SIG-M5 (cell line): Measurements from ENCODE around the gene DYTN.

Experiments
- DNase-seq: peaks from one replicate; lab custom pipeline; 2025; lab: John Stamatoyannopoulos, UW

The DYTN gene

DNA sequence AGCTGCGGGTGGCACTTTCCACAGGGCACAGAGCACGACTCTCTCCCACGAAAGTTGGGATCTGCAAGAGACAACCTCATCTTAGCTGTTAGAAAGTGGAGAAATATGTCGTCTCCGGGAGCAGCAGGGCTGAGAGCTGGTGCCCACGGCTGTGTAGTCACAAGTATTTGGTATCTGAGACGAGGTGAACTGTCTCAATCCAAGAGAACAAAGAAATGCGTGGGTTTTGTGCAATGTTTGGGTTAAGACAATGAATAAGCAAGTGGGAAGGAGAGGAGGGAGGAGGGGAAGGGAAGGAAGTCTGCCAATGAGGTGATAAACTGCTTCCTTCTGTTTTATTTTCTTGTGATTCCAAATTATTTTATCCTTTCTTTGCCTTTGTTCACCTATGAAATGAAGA is 18.0 kb downstream of the DYTN start:
- DNase-seq = no peak

DNA sequence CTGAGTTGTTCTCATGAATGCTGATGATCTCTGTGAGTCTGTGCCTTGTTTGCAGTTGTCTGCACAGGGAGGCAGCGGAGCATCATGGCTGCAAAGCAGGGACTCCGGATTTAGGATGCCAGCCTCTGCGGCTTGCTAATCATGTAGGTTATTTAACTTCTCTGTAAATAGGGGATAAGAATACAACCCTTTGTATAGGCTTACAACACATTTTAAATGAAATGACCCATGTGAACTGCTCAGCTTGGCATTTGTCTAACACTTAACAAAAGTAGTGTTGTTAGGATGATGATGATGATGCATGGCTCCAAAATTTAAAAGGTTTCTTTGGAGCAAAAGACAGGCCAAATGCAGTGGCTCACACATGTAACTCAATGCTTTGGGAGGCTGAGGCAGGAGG is 19.4 kb downstream of the DYTN start:
- no peak for DNase-seq

DNA sequence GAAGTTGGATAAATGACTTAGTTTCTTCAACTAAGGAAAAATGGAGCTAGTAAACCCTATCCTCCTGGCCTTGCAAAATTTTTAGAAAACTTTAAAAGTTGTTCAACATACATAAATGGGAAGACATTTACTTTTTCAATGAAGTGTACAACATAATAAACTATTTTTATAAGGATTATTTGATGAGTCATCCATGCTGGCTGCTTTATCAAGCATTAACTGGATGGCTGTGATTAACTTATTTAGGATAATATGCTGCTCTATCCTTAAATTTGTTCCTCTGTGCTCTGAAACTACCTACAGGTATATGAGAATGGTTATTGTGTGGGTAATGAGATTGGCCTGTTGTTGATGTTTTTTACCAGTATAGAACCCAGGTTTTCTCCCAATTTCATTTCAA is 21.3 kb downstream of the DYTN start:
- DNase-seq = no peak

DNA sequence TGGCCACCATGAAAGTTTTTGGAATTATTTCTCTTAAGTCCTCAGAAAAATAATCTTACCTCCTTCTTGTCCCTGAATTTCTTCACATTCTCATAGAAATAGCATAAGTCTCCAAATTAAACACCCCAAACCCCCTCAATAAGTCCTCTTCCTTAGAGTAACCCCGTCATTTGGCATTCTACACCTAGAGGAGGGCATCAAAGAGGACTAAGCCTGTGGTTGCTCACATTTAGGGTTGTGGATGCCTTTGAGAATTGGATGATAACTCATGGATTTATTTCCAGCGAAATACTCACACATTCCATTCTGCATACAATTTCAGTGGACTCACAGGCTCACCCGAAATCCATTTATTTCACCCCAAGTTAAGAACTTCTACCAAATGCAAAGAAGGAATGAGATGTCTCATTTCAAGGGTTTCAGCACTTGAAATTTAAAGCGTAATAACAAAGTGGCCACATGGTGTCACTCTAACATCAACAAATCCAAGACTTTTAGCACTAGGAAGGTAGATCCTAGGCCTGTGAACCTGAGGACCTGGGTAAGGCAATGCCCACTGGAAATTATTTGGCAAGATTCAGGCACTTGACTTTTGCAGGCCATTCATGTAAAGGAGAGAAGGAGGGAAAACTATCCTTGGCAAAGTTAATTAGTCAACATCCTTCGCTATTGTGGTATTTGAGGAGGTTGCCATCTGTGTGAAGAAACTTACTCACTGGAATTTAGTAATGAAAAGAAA is 24.6 kb downstream of the DYTN start:
- no peak for DNase-seq

DNA sequence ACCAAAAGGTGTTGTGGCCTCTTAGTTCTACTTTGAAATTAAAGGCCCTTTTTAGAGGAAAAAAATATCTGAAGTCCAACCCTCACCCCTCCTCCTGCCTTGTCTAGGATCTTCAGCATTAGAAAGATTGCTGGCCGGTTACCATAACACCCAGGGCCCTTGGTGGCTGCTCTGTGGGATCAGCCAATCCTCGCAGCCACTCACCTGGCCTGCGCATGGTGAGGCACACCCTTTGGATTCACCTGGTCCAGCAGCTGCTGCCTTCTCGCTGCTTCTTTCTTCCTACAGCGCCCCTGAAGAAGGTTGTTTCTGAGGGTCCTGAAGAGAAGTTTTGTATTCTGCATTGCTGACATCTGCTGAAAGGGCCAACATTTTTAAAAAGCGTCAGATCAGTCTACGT is 25.2 kb downstream of the DYTN start:
- no peak for DNase-seq

DNA sequence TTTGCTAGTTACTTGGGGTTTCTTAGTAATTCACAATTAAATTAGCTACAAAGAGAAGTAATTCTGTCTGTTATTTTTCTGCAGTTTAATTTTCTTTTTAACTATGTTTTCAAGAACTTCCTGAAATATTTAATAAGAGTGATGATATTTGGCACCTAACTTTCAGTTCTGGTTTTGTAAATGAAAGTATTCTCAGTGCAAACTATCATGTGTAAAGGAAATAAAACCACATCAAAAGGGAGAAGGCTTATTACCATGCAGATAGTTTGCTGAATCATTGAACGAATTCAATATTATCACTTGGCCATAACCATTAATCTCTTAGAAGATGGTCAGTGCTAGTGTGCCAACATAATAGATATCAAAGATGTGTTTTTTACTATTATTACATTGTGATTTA is 29.2 kb downstream of the DYTN start:
- DNase-seq = no peak

DNA sequence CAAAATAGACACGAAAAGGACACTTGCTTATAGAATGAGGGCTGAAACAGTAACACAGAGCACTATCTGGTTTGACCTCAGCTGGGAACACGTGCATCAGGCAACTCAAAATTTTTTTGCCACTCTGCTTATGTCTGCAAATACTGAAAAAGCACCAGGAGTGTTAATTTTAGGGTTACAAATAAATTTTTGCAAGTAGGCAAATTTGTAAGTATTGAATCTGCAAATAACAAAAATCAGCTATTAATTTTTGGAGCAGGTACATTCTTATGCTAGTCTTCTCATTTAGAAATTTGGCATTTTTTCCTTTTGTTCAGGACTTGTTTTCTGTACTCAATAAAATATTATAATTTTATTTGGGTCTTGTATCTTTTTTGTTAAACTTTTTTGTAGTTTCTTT is 29.7 kb downstream of the DYTN start:
- no peak for DNase-seq

DNA sequence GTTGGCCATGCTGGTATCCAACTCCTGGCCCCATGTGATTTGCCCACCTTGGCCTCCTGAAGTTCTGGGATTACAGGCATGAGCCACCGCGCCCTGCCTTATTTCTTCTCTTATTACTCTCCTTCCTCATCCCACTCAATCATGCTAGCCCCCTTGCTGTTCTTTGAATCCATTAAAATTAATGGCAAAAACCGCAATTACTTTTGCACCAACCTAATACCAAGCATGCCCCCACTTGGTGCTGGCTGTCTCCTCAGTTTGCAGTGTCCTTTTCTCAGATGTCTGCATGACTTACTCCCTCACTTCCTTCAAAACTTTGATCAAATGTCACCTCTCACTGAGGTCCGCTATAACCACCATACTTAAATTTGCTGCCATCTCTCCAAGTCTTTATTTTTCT is 34.6 kb downstream of the DYTN start:
- DNase-seq = no peak

DNA sequence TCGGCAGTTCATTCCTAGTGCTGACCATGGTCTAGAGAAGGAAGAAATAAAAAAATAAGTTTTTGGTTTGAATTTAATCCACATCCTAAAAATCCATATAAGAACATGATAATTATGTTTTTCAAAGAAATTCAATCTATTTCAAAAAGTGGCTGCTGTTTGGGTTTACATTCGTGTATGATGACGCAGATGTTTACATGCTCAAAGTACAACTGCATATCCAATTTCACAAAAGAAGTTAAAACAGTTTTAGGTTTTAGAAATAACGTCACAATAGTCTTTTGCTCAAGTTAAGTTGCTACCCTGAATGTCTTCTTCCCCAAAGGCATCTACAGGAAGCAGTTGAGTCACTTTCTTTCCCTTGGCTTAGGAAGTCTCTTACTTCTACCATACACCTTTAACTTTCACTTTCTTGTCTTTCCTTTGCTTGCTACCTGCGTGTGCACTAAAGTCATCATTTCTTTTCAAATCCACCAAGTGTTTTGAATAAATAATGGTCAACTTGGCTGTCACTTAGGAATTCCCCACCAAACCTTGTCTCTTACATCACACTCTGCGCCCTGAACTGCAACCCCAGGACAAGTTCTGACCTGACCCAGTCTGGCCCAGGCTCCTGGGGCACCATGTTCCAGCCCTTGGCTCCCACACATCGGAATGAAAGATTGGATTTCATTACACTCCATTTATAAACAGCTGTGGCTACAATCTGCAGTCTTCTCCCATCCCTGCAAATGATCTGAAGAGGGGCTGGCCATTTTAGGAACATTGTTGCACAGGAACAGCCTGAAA is 47.5 kb downstream of the DYTN start:
- DNase-seq = no peak

DNA sequence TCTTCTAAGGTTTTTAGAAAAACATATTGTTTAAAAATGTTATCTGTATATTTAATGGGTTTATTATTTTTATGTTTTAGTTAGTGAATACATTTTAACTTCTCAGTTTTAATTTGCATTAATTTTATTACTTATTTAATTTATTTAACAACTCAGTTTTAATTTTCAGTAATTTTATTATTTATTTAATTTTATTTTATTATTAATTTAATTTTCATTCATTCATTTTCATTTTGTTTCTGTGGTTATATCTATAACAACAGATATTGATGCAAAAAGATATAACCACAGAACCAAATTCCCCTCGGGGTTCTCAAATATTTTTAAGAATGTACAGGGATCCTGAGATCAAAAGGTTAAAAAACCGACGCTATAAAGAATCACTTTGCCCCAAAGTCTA is 52.9 kb downstream of the DYTN start:
- no peak for DNase-seq

DNA sequence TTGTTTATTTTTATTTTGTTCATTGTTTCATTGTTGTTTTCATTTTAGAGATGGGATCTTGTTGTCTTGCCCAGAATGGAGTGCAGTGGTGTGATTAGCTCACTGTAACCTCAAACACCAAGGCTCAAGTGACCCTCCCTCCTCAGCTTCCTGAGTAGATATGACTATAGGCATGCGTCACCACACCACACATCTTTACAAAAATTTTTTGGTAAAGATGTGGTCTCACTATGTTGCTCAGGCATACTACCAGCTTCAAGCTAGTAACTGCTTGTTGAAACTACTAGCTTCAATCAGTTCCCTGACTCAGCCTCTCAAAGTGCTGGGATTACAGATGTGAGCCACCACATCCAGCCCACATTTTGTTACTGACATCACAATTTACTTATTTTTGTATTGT is 61.1 kb downstream of the DYTN start:
- DNase-seq = no peak

DNA sequence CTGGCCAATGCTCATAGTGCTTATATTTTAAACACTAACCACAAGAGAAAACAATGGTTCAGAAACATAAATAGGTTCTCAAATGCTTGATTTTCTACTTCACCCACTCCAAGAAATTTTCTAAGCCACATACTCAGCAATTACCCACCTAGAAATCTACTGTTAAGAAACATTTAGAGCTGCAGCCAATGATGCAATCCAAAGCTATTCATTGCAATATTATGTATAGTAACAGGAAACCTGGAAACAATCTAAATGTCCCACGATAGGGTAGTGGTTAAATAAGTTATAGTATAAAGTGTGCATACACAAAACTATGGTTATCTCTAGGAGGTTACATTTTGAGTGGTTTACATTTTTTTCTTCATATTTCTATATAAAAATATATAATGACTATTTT is 70.2 kb downstream of the DYTN start:
- no peak for DNase-seq

DNA sequence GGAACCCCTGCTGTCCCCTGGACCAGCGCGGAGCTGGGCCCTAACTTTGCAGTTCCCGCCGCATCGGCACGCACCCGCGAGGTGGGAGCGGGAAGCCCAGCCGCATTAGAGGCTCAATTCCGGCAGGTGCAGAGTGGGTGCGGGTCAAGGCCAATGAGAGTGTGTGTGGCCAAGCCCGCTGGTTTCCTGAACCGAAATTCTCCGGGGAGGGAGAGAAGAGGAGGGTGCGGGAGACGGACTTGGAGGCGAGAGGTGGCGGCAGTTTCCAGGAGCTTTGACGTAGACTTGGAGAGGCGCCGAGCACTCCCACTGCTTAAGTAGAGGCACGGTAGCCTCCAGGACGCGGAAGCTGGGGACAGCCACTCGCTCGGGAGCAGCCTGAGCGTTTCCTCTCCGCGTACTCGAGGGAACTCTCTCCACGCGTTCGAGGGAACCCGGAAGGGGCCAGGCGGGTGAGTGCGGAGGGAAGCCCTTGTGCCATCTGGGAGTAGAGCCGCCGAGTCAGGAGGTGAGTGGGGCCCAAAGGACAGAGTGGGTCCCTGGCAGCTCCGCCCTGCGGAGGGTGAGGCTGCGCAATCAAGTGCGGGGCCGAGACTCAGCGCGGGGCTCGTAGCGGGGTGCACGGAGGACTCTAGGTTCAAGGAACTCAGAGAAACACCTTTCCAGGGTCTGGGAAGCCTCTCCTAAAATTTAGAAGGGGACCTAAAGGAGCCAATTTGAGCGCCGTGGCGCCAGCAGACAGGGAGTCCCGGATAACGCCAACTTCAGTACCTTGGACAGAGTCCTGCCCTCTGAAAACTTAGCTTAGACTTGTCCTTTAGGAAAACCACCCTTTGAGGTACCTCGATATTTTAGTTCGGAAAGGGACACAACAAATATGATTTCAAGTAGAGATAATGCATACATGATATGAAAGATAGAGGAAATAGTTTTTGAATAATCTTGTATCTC is 75.8 kb downstream of the DYTN start, which contains the start of gene FAM237A:
FAM237A (plus strand) TSS at position 413 of the 951 bp plus-strand sequence. CDS start 1,750 bp downstream, outside the sequence.
- DNase-seq = no peak

DNA sequence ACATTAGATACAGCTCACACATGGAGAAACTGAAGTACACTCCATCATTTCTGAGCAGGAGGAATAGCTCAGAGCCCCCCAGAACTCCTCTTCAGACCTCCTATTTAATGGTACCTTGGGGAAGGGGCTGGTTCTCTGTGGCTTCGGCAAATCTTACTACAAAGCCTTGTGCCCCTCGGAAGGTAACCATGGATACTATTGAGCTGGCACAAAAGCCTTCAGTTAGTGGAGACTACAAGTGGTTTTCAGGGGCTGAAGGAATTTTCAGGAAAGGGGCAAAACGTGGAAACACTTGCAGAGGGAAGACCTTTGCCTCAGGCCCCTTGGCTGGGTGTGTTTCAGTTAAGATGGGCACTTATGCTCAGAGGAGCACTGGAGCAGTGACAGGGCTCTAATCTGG is 77.0 kb downstream of the DYTN start:
- no peak for DNase-seq

DNA sequence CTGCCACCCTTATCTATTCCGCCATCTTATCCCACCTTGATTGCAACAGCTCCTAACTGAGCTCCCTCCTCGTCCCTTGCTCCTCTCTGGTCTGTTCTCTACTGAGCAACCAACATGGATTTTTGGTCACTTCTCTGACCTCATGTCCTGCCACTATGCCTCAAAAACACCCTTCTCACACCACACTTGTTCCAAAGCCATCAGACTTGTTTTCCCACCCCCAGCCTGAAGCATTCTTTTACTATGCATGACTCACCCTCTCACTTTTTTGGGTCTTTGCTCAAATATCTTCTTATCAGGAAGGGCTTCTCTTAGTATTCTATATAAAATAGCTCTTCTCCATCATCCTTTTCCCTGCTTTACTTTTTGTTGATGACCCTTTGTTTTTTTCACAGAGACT is 78.6 kb downstream of the DYTN start:
- DNase-seq = no peak

DNA sequence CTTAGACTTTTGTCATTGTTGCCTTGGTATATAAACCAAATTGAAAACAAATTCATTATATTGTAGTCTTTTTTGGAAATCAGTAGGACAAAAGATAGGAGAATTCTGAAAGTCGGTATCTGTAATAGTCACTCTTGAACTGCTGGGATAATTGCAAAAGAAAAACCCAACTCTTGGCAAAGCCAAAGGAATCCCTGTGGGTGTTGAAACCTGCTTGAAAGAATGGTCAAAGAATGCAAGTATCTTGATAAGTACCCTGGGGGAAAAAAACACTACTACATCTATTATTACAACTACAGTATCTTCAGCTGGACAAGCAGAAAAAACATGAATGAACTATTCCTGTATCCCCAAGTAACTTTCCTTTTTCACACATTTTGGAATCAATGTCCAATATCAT is 83.2 kb downstream of the DYTN start:
- DNase-seq = no peak

DNA sequence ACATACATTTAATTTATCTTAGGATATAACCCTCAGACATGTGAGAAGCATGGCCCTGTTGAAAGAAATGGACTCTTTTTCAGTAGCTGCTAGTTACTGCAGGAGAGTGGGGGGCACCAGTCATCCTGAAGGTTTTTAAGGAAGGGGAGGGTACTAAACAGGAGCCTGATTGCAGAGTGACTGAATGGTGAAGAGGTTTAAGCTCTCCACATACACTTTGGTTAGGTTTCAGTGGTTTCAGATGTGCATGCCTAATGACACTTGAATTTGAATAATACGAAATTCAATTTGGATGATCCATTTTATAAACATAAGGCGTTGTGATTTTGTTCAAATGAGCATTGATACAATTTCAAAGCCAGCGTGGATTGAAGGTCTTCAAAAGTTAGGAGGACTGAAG is 86.9 kb downstream of the DYTN start:
- DNase-seq = no peak

DNA sequence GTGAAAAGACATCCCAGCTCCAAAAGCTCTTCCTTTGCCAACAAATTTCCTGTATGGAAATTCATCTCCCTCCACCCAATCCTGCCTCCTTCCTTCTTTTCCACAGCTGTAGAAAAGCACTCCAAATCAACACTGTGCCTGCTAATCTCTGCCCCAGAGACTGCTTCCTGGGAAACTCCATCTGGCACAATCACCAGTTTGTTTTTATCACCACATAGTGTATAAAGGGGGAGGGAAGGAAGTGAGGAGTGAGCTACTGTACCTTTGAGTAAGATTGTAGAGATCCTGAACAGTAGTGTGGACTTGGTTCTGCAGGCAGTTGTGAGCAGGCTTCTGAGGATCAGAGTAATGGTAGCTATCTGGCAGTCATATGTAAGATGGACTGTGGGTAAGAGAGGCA is 90.6 kb downstream of the DYTN start:
- DNase-seq = no peak

DNA sequence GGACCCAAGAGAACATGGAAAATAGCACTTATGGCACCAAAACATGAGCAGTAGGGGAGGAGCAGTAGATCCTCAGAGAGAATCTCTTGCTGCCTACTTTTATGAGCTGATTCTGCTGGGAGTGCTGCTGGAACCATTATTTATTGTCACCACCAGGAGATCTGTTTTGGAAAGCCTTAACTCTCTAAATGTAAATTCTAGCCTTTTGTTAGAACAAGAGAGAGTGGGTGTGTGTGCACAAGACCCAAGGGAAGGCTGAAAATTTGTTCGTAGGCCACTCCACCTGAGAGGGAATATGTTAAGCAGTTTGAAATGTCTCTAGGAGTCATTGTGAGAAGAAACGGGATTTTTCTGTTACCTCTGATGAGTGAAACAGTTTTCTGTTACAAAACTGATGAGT is 92.1 kb downstream of the DYTN start:
- no peak for DNase-seq

DNA sequence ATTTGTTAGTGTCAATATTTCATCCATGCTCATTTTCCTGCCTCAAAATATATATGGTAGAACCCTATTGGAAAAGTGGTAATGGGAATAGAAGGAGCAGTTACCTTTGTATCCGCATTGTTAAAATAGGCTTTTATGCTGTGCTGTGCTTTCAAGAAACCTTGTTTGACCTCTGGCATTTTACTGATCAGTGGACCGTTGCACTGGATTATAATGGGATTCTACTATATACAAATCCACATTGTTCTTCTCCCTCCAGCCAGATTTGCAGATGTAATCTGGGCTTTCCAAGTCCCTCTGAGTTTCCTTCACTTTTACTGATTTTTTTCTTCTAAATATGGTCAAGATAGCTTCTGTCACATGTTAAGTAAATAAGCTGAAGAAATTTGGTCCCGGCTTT is 99.2 kb downstream of the DYTN start:
- no peak for DNase-seq

DNA sequence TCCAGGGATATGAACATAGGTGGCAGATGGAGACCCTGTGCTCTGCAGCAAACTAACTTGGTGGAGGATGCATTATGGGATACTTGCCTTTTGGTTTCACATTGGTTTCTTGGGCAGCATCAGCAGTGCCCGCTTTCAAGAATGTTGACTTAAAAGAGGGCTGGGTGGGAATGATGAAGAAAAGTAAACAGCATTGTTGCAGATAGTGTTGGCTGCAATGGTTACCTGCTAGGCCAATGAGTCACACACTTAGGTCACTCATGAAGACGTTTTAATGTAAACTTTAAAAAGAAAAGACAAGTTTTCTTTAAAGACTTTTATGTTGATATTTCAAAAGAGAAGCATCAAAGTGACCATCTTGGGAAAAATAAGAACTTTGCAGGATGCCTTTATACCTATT is 102.0 kb downstream of the DYTN start:
- DNase-seq = no peak

DNA sequence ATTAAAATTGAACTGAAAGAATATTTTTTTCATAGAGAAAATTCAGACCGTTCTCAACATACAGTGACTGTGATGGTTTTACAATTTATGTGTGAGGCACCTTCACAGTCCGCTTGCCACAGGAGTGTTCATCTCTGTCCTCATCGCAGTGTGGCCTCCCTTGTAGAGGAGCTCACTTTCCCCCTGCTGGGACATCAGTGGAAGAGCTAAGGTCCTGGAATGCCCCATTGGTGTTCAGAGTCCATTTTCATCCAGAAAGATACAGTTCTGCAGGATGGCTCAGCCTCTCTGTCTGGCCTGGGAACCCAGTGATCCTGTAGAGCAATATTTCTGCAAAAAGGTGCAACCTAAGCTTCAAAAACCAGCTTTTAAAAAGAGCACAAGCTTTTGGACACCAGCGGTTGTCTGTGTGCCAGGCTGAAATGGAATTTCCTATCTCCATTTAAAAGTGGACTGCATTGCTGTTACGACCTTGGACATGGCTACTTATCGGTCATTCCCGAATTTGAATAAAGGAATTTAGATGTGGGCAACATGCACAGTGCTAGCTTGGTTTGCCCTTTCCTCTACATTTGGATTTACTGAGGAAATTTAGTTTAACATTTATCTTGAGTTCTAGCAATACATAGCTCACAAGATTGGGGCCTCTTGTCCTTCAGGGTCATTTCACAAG is 102.6 kb downstream of the DYTN start:
- no peak for DNase-seq
